Measurements from ENCODE around the gene C14orf39. TPM values are rescaled to one million over a fixed set of nuclear protein-coding genes. Genes with fewer than 3 reads are reported as not detected.

The C14orf39 gene
- total RNA-seq, 2 donors from 2014 or later: not detected

DNA sequence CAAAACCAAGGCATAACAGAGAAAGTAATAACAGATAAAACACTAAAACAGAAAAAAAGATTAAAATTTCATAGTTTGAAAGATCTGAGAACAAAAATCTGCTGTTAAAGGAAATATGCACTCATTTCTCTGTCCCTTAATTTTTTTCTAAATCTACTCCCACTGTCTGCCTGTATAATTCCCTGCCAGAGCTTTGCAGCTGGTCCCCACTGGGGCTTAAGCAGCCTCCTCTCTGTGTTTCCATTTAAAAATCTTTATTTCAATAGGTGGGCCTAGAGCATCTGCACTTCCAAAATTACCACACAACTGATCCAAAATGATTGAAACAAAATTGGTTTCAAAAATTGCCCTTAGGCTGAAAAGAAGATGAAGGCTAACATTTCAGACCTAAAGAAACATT lies 16.7 kb upstream of the C14orf39 start:
- Histone ChIP-seq H3K4me1 (peaks cover 4% of the 10 kb centered on the region), H3K4me3 (no peak overlapping the region), H3K36me3 (replicated peaks in 1 of 2; ENCODE audit: insufficient read depth in 1 of 2, low read depth in 2 of 2) (no peaks in the 10 kb centered on the region), H3K27me3 (peaks cover 0 to 14% of the 10 kb centered on the region in 2 donors), H3K27ac (no peak overlapping the region), H3K9me3 (no peaks in the 10 kb centered on the region)
- intact Hi-C loops (cut with DNase I): no loop called here
- TF ChIP-seq POLR2A (IDR thresholded peaks at IDR 0.05) (no peak), CTCF (IDR thresholded peaks at IDR 0.05) (no peak)
- no peak for ATAC-seq
- DNase-seq: no peak

DNA sequence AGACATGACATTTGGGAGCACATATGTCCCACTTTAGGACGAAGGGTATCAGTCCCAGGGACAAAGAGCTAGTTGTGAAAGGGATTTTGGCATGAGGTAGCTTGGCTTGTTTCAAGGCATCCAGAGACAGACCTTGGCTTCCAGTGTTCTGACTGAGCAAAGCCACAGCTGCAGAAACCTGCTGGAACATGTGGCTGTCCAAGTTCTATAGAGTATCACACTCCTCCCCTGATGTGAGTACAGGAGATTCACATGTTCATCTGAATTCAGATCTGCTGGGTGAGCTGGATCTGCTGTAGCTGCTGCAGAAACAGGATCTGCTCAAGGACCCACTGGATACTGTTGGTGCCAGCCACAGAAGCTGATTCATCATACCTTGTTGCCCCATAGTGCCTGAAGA lies 10.1 kb upstream of the C14orf39 start:
- H3K4me3 ChIP-seq: no peak overlapping the region
- TF ChIP-seq CTCF (IDR thresholded peaks at IDR 0.05) (no peak), POLR2A (IDR thresholded peaks at IDR 0.05) (no peak)
- no peaks in the 10 kb centered on the region for H3K36me3 ChIP-seq (replicated peaks in 1 of 2; ENCODE audit: insufficient read depth in 1 of 2, low read depth in 2 of 2)
- ATAC-seq: no peak
- no peaks in the 10 kb centered on the region for H3K4me1 ChIP-seq
- H3K27ac ChIP-seq: no peak overlapping the region
- 39 to 42% methylated on average over 1 of the region's 1 CpG for WGBS, 2 donors
- intact Hi-C loops (cut with DNase I): no loop called here
- DNase-seq: no peak
- H3K9me3 ChIP-seq: no peaks in the 10 kb centered on the region
- H3K27me3 ChIP-seq: peaks cover 0 to 4% of the 10 kb centered on the region in 2 donors

- Histone ChIP-seq H3K4me1 (peaks cover 8% of the 10 kb centered on the region), H3K27ac (no peak overlapping the region), H3K4me3 (no peak overlapping the region), H3K27me3 (peaks cover 0 to 9% of the 10 kb centered on the region in 2 donors), H3K9me3 (no peaks in the 10 kb centered on the region), H3K36me3 (replicated peaks in 1 of 2; ENCODE audit: insufficient read depth in 1 of 2, low read depth in 2 of 2) (no peaks in the 10 kb centered on the region)
- no peak for DNase-seq
- WGBS, 2 donors: 85 to 88% methylated on average over 3 of the region's 3 CpGs
- no peak for ATAC-seq
- intact Hi-C loops (cut with DNase I): no loop called here
- TF ChIP-seq CTCF (IDR thresholded peaks at IDR 0.05) (no peak), POLR2A (IDR thresholded peaks at IDR 0.05) (no peak)
These were observed 4.4 kb upstream of the C14orf39 start for GRCh38 chr14:60490270-60490669.

DNA sequence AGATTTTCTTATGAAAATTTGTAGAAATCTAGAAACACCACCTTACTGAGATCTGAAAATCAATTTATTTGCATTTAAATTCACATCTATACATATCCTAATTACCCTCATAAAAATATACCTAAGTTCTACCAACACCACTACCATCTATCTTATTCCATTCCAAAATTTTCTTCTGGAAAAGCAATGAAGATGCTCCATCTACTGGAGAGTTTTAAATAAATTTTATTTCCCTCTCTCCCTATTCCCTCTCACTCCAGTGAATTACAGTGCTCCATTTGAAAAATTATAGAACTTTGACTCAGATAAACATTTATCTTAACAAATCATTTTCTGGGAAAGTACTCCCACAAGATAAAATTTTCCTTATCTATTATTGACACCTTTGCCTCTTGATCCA lies 2.3 kb upstream of the C14orf39 start:
- no peak for ATAC-seq
- Histone ChIP-seq H3K9me3 (no peaks in the 10 kb centered on the region), H3K36me3 (replicated peaks in 1 of 2; ENCODE audit: insufficient read depth in 1 of 2, low read depth in 2 of 2) (no peaks in the 10 kb centered on the region), H3K27ac (no peak overlapping the region), H3K4me1 (peaks cover 10% of the 10 kb centered on the region), H3K27me3 (peaks cover 0 to 14% of the 10 kb centered on the region in 2 donors), H3K4me3 (no peak overlapping the region)
- DNase-seq: no peak
- intact Hi-C loops (cut with DNase I): no loop called here
- TF ChIP-seq POLR2A (IDR thresholded peaks at IDR 0.05) (no peak), CTCF (IDR thresholded peaks at IDR 0.05) (peak in 1 of 7 experiments; percentile 6)

DNA sequence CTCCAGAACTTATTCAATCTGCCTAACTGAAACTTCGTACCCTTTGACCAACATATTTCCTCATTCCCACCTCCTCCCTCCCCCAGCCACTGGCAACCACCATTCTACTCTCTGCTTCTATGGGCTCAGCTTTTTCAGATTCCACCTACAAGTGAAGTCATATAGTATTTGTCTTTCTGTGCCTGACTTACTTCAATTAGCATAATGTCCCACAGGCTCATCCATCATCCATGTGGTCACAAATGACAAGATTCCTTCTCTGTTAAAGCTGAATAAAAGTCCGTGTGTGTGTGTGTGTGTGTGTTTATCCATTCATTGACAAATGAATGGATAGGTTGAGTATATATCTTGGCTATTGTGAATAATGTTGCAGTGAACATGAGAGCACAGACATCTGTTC lies 1.3 kb upstream of the C14orf39 start:
- Histone ChIP-seq H3K36me3 (replicated peaks in 1 of 2; ENCODE audit: insufficient read depth in 1 of 2, low read depth in 2 of 2) (no peaks in the 10 kb centered on the region), H3K27me3 (peaks cover 0 to 14% of the 10 kb centered on the region in 2 donors), H3K4me1 (peaks cover 10% of the 10 kb centered on the region), H3K9me3 (no peaks in the 10 kb centered on the region), H3K27ac (no peak overlapping the region), H3K4me3 (no peak overlapping the region)
- intact Hi-C loops (cut with DNase I): no loop called here
- TF ChIP-seq POLR2A (IDR thresholded peaks at IDR 0.05) (no peak), CTCF (IDR thresholded peaks at IDR 0.05) (no peak)
- 14 to 26% methylated on average over 2 of the region's 2 CpGs for WGBS, 2 donors
- DNase-seq: no peak
- ATAC-seq: no peak
